Measurements from ENCODE around the gene C9orf57.
A peak's percentile ranks its signal among the peaks of the same experiment; 100 is the strongest.
"Not testable (repeated sequence)": the region's sequence is repeated elsewhere in the genome, so short reads cannot be mapped to it uniquely, and the experiment has no call there.

Gene C9orf57

GRCh38 chr9:72022841-72023240 is 37.6 kb downstream of the C9orf57 start:
- DNase-seq, result peak; percentile 73

DNA sequence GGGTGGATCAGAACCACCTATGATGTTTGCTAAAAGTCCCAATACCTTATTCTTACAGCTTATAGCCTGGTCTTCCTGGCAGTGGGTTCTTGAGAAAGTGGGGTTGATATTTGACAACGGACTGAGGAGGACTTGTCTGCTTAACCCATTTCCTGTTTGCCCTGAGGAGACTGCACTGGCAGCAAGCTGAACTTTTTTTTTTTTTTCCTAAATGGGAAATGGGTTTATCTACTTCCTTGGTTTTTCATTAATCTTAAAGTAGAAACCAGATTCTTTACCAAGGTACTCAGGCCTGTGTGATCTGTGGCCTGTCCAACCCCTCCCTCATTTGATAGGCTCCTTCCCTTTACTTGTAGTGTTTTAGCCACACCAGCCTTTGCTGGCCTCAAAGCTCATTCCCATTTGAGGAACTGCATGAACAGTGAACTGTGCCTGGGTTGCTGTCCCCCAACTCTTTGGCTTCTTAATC is 47.1 kb downstream of the C9orf57 start:
- no peak for DNase-seq

DNA sequence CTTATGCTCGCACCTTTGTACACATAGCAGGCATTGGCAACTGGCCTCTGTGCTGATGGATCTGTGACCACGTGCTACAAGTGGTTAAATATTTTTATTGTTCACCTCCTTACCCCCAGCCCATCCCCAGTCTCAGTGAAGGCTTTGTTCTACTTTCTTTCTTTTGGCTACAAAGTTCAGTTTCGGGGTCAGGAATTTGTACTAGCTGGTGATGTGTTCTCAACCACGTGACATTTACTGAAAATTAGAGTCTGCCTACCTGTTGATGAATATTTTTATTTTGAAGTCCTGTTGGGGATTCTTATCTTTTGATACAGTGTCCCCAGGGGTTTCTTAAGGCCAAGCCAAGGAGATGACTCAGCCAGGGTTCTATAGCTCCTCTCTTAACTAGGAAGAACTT is 47.8 kb downstream of the C9orf57 start:
- DNase-seq, result no peak

GRCh38 chr9:72007726-72008125 is 52.7 kb downstream of the C9orf57 start:
- DNase-seq, result not testable (repeated sequence)

DNA sequence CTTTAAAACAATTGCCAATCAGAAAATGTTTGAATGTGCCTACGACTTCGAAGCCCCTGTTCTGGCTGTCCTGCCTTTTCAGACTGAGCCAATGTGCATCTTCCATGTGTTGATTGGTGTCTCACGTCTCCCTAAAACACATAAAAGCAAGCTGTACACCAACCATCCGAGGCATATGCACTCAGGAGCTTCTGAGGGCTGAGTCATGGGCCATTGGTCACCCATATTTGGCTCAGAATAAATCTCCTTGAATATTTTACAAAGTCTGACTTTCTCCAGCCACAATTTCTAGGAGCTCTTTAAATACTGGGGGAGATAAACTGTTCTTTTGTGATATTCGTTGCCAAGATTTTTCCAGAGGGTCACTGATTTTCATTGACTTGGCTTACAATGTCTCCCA is 53.9 kb downstream of the C9orf57 start:
- DNase-seq, result no peak

- DNase-seq, result no peak
Observed at GRCh38 chr9:72005451-72005850, 55.0 kb downstream of the C9orf57 start.
